NCI-H1694 (cell line): ENCODE data around the gene PUSL1.

Experiments used
- DNase-seq: peaks from one replicate; lab custom pipeline; 2025; lab: John Stamatoyannopoulos, UW

PUSL1 gene

DNA sequence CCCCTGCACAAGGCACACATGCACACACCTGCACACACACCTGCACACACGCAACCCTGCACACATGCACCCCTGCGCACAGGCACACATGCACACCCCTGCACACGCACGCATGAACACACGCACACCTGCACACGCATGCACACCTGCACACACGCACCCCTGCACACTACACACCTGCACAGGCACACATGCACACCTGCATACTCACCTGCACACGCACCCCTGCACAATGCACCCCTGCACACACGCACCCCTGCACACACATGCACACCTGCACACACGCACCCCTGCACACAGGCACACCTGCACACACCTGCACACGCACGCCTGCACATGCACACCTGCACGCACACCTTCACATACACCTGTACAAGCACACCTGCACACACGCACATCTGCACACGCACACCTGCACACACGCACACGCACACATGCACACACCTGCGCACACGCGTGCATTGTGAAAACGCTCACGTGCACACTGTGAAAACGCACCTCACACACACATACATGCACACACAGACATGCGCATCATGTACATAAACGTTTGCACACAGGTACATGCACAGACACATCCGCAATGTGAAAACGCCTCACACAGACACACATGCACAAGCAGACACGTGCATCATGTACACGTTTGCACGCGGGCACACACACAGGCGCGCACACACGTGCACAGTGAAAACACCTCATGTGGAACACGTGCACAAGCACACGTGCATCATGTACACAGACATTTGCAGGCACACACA lies 32.6 kb downstream of the PUSL1 start:
- no peak for DNase-seq

DNA sequence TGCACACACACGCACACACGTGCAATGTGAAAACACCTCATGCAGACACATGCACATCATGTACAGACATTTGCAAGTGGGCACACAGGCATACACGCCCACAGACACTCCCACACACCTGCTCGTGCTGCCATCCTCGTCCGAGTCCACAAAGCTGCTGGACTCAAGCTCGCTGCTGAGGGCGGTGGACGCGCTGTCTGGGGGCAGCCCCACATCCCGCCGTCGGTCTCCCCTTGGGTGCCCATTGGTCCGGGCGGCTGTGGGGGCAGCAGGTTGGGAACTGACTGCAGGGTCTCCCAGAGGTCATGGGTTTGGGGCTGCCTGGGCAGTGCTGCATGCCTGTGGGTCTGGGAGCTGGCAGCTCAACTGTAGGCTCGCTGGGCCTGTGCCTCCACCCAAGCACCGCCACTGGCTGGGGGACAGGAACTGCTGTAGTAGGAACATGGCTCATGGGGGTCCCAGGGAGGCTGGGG lies 33.2 kb downstream of the PUSL1 start:
- DNase-seq: no peak

DNA sequence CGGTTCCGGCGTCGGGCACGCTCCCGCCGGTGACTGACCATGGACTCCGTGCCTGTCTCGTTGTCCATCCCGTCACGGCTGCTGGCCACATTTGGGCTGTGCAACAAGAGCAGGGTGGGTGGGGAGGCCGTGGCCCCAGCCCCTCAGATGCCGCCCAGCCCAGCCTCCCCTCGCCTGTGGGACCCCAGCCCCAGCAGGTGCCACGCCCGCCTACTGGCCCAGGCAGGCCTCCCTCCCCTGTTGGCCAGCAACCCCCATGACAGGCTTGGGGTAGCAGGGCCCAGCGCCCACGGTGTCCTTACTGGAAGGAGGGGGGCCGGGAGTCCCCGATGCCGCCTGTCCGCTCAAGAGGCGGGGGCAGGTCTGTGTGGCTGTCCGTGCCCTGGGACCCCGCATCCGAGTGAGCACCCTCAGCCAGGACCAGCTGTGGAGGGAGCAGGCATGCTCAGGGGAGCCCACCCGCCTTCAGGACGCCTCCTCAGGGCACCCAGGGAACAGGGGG lies 33.7 kb downstream of the PUSL1 start:
- DNase-seq: no peak

DNA sequence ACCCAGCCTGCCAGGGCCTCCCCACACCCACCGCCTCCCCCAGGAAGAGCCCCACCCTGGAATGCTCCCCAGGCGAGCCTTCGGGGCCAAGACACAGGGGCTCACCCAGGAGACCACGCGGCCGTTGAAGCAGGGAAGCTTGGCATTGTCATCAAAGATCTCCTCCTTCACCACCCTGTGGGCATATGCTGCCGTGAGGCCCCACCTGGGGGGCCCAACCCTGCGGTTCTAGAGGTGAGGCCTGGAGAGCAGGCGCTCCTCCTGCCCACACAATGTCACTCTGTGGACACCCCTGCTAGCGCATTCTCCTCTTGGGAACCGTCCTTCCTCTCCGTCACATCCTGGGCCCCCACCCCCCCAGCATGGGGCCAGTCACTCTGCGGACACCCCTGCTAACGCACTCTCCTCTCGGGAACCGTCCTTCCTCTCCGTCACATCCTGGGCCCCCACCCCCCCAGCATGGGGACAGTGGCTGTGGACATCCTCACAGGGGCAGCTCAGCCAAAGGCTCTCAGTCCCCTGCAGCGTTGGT lies 34.3 kb downstream of the PUSL1 start:
- DNase-seq: no peak

DNA sequence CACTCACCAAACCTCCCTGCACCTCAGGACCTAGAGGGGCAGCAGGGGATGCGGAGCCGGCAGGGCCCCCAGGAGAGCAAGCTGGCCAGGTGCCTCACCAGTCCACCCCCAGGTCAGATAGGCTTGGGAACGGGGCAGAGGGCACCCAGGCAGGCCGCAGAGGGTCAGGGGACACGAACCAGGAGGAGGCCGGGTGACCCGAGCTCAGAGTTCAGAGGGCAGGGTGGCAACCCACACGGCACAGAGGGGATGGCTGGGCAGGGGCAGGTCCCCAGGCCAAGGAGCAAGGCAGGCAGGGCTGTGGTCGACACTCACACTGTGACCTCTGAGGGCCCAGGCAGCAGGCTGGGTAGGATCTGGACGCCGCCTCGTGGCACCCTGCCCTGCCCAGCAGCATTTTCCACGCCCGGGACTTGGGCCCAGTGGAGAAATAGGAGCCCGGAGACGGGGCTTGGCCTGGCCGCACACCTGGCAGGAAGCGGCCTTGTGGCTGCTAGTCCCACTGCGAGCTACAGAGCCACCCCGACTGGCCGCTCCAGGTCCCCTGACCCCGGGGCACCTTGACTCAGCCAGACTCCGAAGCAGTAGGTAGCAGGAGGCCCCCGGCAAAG lies 35.5 kb downstream of the PUSL1 start:
- DNase-seq: no peak

DNA sequence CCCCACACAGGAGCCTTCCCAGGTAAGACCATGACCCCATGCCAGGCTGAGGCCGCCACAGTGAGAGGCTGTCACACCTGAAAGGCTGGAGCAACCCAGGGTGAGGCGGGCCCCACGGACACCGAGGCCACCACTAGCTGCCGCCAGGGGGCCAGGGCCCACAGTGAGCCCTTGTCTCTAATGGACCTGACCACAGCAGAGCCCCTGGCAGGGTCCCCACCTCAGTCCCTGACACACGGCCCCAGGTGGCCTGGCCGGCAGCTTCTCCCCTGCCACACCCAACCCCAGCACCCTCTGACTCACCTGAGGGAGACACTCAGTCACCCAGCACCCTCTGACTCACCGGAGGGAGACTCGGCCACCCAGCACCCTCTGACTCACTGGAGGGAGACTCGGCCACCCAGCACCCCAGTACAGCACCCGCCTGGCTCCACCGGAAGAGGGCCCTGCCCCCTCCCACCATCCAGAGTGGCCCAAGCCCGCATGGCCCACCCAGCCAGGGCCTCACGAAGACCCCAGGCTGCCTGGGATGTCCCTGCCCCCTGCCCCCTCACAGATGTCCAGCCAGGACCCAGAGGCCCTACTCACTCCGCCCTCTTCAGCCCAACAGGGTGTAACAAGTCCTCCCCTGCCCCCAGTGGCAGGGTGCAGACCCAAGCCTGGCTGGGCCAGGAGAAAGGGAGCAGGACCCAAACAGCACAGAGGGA lies 36.4 kb downstream of the PUSL1 start:
- no peak for DNase-seq

DNA sequence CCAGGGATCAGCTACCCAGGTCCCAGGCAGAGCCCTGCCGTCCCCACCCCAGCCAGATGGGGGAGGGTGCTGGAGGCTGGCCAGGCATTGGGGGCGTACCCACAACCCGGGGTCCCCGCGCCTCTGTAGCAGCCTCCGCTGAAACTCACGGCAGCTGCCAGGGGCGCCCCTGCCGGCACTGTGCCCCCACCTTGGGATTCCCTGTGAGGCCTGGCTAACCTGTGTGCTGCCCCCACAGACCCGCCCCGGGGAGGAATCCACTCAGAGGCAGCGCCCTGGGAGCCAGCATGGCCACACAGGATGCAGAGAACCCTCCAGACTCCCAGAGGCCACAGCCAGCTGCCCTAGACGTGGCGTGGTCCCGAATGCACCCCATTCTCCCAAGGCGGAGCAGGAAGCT lies 37.0 kb downstream of the PUSL1 start:
- DNase-seq: no peak

DNA sequence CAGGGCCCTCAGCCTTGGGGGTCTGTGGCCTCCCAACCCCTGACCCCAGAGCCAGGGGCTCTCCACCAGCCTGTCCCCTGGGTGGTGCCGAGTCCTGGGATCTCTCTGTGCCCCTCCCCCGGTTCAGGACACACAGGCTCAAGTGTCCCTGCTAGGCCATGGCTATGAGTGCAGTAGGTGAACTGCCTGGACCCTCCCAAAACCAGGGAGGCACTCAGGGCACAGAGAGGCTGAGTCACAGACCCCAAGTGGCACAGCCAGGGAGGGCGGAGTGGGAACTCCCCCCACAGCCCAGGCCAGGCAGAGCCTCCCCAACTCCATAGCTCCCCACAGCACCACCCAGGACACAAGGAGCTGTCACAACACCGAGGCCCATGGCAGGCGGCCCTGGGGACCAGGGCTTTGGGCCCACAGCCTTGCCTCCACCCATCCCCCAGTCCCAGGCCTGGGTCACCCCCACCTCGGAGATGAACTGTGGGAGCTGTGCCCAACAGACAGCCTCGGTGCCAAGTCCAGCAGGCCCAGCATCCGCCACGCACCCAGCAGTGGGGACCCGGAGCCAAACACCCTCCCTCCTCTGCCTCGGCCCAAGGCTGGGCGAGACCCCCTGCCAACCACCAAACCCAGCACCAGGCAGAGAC lies 37.6 kb downstream of the PUSL1 start:
- DNase-seq: no peak

DNA sequence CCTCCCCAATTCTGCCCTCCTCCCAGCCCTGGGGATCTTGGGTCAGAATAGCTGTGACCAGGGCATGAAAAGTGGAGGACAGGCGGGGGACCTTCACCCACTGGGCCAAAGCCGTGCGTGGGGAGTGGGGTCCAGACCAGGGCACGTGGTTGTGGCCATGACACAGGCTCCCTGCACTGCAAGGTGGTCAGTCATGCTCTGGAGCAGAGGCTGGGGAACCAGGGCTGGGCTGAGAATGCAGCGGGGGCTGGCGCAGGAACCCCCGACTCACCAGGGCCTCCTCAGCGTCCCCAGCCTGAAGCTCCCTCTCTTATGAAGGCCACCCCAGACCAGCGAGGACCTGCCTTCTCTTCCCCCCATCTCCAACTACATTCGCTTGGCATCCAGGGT lies 38.1 kb downstream of the PUSL1 start:
- no peak for DNase-seq

DNA sequence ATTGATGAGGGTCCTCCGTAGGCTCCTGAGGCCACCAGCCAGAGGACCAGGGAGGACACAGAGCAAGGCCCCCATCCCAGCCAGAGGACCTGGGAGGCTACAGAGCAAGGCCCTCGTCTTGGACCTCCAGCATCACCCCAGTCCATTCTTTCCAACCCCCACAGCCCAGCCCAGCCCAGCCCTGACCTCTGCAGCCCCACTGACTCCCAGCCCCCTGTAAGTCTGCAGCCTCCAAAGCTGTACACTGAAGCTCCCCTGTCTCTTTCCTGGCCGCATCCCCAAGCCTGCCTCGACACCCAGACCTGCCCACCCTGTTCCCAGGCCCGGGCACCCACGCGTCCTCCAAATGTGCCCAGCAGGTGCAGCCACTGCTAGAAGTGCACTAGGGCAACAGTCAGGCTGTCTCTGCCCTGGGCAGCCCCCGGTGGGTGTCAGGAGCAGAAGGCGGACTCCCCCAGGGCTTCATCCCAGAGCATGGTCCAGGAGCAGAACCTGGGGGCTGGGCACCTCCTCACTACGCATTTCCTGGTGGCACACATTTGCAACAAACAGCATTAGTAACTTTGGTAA lies 38.7 kb downstream of the PUSL1 start:
- no peak for DNase-seq

DNA sequence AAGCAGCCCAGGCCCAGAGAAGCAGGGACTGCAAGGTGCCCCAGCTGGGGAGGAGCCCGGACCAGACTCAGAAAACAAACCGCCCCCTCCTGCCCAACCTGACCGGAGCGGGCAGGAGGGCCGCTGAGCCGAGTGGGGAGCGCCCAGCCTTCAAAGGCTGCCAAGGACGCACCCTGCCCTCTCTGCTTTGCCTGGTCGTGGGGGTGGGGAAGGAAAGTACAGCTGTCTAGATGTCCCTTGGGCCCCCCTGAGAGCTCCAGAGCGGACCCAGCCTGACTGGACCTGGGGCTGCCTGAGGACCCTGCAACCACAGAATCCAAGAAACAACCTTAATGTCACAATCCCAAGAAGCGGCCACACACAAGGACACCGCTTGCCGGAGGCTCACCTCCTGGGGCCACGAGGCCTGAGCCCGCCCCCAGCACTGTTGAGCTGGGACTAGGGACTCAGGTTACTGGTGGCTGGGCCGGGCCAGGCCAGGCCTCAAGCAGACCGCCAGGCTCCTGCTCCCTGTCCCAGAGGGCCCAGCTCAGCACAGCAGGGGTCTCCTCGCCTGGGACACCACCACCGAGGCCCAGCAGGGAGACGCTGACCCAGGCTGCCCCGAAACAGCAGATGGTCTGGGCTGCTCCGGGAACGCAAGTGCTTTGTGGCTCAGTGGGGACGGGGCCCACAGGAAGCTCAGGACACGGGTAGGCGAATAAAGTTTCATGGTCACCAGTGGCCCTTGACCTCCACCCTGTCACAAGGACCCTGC lies 39.4 kb downstream of the PUSL1 start:
- DNase-seq: no peak

DNA sequence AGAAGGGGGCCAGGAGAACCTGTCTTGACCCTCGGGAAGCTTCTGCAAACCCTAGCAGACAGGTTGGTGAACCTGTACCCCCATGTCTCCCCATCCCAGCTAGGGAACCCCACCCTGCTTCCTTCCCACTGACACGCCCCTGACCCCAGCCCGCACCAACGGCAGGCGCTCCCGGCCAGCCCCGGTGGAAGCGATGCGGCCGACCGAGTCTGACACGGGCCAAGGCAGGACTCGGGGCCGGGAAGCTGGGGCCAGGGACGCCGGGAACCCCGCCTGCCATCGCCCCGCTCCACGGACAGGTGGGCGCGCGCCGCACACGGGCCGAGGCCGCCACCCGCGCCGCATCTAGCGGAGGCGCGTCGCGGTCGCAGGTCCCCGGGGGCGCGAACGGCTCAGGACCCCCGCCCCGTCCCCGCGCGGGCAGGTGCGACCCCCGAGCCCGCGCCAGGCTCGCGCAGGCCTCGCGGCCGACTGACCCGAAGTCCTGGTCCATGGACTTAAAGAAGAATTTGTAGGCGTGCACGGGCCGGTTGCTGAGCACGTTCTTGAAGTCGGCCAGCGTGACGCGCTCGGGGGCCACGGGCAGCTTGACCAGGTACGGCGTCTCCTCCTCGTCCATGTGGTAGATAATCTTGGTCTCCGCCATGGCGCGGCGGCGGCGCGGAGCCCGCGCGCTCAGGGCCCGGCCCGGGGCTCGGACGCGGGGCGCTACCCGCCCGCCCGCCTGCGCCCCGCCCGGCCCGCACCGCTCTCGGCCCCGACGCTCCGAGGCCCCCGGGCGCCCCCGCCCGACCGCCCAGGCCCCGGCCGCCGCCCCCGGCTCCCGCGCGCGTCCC lies 40.2 kb downstream of the PUSL1 start:
- no peak for DNase-seq

DNA sequence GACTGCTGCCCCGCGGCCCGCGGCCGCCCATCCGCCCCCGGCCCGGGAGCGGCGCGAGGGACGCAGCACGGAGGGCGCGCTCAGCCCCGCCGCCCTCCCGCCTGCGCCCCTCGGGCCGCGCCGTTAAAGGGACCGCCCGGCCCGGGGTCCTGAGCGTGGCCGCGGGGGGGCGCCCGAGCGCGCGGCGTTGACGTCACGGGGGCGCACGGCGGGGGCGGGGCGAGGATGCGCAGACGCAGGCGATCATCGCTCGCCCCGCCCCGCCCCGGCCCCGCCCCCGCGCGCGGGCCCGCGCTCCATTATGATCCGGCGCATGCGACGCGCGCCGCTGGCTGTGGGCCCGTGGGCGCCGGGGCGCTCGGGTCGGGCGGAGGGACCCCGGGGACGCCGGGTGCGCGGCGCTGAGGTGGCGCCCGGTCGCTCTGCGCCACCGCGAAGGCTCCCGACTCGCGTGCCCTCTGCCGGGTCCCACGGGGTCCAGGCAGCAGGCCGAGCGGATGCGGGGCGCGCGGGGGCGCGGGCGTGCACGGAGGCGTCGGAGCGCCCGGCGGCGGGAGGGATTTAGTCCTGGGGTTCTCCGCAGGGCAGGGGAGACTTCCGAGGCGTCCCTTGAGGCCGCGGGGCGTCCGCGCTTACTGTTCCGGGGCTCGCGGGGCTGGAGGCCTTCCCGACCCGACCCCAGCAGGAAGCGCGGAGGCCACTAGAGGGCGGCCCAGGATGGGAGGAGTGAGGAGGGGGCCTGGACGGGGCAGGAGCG lies 41.0 kb downstream of the PUSL1 start, which contains the start of gene DVL1:
Gene DVL1 (minus strand): TSS at position 163 of the 757 bp plus-strand sequence. CDS start 353 bp downstream, outside the sequence.
- peak; percentile 7 for DNase-seq

DNA sequence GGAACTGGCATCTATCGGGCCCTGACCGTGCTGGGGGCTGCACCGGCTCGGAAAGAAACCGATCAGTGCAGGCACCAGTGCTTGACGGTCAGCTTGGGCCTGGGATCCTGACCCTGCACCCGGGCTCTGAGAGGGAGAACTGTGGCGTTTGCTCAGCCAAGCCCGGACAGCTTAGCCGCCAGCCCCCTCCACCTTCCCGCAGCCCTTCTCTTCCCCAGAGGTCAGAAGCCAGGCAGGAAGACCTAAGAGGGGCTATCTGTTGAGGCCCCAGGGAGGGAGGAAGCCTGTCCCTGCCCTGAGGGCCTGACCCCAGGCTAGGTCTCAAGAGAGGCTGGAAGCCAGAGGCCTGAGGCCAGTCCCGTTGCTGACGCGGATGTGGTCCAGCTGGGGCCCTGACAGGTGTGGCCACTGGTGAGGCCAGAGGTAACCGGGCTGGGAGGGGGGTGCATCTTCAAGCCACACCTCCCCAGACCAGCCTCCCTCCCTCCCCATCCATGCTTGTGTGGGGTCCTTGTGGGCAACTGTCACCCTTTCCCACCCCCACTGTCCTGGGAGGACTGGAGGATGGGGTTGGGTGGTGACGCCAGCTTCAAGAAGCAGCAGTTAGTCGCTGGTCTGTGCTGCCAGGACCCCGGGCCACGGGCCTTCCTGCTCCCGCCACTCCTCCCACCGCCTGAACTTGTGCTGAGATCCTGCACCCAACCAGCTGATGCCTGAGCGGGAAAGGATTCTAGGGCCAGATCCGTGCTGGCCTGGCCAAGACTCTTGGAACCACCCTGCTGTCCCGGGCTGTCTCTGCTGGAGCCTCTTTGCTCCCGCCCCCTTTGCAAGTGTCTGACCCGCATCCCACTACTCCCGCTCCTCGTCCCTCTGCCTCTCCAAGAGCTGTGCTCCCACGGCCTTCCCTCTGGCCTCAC lies 43.4 kb downstream of the PUSL1 start:
- no peak for DNase-seq

DNA sequence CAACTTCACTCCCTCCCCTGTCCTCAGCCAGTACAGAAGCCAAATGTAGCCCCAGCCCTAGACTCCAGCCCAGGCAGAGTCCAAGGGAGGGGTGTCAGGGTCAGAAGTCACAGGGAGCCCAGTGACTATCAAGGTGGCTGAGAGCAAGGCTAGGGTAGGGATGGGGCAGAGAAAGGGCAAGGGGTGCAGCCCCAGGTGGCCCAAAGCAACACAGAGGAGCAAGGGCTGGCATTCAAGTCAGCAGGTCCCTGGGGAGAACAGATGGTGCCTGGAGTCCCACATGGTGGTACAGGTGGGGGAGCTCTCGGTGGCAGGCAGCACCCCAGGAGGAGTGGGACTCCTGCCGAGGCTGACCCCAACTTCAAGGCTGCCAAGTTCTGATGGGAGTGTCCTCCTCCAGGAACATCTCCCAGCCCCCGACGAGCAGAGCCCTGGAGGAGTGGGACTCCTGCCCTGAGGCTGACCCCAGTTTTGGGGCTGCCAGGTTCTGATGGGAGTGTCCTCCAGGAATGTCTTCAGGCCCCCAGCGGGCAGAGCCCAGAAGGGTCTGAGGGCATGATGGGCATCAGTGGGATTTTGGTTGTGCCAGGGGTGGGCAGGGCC lies 44.5 kb downstream of the PUSL1 start:
- no peak for DNase-seq

DNA sequence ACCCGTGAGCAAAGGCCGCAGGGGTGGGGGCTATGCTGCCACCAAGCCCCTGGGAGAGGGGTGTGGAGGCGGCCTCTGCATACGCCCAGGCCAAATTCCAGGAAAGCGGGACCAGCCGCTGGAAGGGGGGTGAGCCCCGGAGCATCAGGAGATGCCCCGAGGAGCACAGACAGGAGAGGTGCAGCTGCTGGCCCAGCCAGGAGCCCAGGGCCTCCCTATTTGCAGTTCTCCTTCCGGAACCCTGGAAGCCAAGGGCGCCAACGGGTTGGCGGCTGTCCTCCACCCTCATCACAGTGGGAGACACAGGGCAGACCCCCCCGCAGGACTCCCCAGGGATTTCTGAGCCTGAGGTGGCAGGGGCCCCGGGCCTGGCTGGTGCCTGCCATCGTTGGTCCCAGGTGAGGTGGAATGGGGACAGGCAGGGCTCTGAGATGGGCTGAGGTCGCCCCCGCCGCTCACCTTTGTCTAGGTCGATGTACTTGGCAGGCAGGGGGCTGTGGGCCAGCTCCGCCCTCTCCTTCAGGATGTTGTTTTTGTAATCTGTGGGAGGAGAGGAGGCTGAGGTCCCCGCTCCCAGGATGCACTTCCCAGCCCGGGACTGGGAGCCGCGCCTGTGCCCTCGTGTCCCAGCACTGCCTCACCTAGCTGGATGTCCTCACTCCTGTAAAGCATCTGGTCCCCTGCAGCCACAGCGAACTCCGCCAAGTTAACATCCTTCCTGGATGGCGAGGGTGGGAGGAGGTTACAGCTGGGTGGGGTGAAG lies 45.2 kb downstream of the PUSL1 start:
- DNase-seq: no peak
